ENCODE results near the gene UGT8.

UGT8 gene

DNA sequence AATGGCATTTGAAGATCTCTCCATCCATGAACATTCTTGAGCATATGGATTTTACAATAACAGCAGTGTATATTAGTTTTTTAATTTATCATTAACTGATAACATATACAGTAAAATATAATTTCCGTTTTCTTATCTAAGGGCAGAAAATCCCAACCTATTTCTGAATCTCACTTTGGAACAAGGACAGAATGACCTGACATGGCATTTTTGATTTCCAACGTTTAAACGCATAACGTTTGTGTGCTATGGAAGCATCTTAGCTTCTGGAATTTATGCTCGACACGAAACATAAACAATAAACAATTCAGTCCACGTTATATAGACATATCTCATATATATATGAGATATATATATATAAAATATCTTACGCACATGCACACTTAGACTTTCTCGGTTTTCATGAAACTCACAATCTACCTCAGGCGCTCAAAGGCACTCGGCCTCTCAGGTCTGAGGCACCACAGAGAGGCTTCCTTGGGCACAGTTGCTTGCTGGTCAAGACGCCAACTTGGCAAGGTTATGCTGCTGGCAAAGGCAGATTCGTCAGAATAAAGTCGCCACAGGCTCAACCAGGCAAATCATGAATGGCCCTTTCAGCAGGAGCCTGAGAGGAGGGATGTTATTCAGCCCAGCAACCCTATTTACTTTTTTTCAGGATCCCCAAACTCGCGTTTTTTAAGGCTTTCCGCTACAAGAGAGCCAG lies 1.0 kb upstream of the UGT8 start:
- Histone ChIP-seq H3K9ac (no peak overlapping the region), H3K27ac (no peak overlapping the region), H3K4me3 (ENCODE audit: low read depth, low read length) (no peak overlapping the region), H3K27me3 (ENCODE audit: control insufficient read depth, insufficient read depth, low read length) (no peaks in the 10 kb centered on the region), H3K36me3 (ENCODE audit: control insufficient read depth, insufficient read depth, low read length) (no peaks in the 10 kb centered on the region), H3K79me2 (no peaks in the 10 kb centered on the region), H3K4me1 (no peaks in the 10 kb centered on the region), H3K4me2 (ENCODE audit: low read length) (peak overlapping the region; percentile 91), H2AFZ (peak overlapping the region; percentile 56), H3K9me3 (ENCODE audit: control insufficient read depth, low read length) (no peaks in the 10 kb centered on the region)
- TF ChIP-seq, protein P1, sequence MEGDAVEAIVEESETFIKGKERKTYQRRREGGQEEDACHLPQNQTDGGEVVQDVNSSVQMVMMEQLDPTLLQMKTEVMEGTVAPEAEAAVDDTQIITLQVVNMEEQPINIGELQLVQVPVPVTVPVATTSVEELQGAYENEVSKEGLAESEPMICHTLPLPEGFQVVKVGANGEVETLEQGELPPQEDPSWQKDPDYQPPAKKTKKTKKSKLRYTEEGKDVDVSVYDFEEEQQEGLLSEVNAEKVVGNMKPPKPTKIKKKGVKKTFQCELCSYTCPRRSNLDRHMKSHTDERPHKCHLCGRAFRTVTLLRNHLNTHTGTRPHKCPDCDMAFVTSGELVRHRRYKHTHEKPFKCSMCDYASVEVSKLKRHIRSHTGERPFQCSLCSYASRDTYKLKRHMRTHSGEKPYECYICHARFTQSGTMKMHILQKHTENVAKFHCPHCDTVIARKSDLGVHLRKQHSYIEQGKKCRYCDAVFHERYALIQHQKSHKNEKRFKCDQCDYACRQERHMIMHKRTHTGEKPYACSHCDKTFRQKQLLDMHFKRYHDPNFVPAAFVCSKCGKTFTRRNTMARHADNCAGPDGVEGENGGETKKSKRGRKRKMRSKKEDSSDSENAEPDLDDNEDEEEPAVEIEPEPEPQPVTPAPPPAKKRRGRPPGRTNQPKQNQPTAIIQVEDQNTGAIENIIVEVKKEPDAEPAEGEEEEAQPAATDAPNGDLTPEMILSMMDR (IDR thresholded peaks at IDR 0.05) = no peak

DNA sequence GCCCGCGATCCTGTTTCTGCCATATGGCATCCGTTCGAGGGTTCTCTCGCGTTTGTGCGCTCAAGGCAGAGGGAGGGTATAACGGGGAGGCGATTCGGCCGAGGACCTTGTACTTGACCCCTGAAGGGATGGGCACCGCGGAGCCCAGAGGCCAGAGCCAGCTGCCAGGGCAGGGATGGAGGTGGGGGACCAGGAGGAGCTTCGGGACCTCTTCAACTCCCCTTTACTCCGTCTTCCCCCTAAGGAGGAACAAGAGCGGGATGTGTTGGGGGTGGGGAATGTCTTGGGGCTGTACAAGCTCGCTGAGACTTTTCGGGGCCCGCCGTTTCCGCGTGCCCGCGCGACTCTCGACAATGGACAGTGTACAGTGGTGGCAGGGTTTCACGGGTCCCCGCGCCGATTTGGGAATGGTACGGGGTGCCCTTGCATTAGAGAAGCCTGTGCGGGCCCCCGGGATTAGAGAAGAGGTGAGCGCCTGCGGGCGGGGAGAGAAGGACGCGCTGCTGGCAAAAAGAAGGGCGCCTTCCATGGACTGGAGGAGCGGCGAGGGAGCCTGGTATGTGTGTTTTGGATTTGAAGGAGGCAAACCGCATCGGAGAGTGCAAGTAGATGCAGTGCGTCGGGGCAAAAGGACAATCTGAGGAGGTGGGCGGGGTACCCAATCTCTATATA lies 760 bp downstream of the UGT8 start:
- TF ChIP-seq, protein P1 (IDR thresholded peaks at IDR 0.05) = no peak
- Histone ChIP-seq H3K4me1 (no peaks in the 10 kb centered on the region), H2AFZ (peak overlapping the region; percentile 66), H3K27ac (no peak overlapping the region), H3K9me3 (ENCODE audit: control insufficient read depth, low read length) (no peaks in the 10 kb centered on the region), H3K4me2 (ENCODE audit: low read length) (peak overlapping the region; percentile 61), H3K4me3 (ENCODE audit: low read depth, low read length) (peak overlapping the region; percentile 43), H3K27me3 (ENCODE audit: control insufficient read depth, insufficient read depth, low read length) (no peaks in the 10 kb centered on the region), H3K9ac (peak overlapping the region; percentile 19), H3K79me2 (no peaks in the 10 kb centered on the region), H3K36me3 (ENCODE audit: control insufficient read depth, insufficient read depth, low read length) (no peaks in the 10 kb centered on the region)

DNA sequence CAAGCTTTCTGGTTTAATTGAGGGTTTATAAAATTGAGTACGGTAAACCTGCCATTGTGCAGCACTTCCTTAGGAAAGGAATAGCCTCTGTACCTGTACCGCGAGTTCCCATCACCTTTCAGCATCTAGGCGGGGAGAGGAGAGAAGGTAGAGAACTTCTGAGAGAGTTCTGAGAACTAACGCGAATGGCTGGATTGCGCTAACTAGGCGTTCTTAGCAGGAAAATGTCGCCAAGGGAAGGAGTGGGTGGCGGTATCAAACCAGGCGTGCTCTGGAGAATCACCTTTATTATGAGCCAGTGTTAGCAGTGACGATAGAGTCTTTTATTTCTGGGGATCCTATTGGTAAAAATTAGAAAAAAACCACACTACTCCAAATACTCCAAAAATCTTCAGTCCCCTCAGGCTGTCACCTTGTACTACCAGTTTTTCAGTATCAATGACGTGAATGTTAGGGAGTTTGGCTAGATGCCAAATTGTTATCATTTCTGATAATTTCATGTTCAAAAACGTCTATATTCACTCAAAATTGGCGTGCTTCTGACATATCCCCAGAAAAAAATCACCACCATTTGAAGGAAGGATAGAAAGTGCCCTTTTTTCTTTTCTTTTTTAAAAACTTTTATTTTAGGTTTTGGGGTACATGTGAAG lies 1.4 kb downstream of the UGT8 start:
- H3K27ac ChIP-seq = no peak overlapping the region
- H3K4me3 ChIP-seq (ENCODE audit: low read depth, low read length) = peak overlapping the region; percentile 43
- H3K27me3 ChIP-seq (ENCODE audit: control insufficient read depth, insufficient read depth, low read length) = no peaks in the 10 kb centered on the region
- peak overlapping the region; percentile 61 for H3K4me2 ChIP-seq (ENCODE audit: low read length)
- TF ChIP-seq, protein P1 (IDR thresholded peaks at IDR 0.05) = no peak
- H3K9me3 ChIP-seq (ENCODE audit: control insufficient read depth, low read length) = no peaks in the 10 kb centered on the region
- peak overlapping the region; percentile 66 for H2AFZ ChIP-seq
- H3K36me3 ChIP-seq (ENCODE audit: control insufficient read depth, insufficient read depth, low read length) = no peaks in the 10 kb centered on the region
- H3K4me1 ChIP-seq = no peaks in the 10 kb centered on the region
- peak overlapping the region; percentile 19 for H3K9ac ChIP-seq
- H3K79me2 ChIP-seq = no peaks in the 10 kb centered on the region

DNA sequence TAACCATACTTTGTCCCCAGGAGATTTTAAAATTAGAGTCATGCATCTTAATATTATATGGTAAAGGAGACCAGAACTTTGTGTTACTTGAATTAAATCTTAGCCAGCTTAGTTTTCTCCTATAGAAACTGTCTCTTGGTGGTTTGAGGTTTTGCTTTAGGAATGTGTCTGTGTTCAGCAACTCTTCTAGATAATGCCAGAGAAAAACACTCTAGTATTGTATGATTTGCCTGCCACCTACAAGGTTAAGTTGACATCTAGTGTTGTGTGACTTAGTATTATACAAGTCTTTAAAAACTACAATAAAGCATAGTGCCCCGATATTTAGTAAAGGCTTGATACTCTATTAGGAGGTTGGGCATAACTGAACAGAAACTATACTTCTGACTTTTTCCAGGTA lies 2.1 kb downstream of the UGT8 start:
- Histone ChIP-seq H3K27ac (no peak overlapping the region), H3K4me2 (ENCODE audit: low read length) (no peak overlapping the region), H3K9ac (no peak overlapping the region), H3K79me2 (no peaks in the 10 kb centered on the region), H2AFZ (no peak overlapping the region), H3K4me3 (ENCODE audit: low read depth, low read length) (no peak overlapping the region), H3K9me3 (ENCODE audit: control insufficient read depth, low read length) (no peaks in the 10 kb centered on the region), H3K36me3 (ENCODE audit: control insufficient read depth, insufficient read depth, low read length) (no peaks in the 10 kb centered on the region), H3K4me1 (no peaks in the 10 kb centered on the region), H3K27me3 (ENCODE audit: control insufficient read depth, insufficient read depth, low read length) (no peaks in the 10 kb centered on the region)
- TF ChIP-seq, protein P1 (IDR thresholded peaks at IDR 0.05) = no peak

All from parathyroid adenoma (tissue), 2 donors.